Keratinocyte (primary cell): Measurements from ENCODE around the gene RAE1.

Source experiments
- CTCF ChIP-seq, 3 experiments: IDR thresholded peaks in 1 of 3; conservative IDR thresholded peaks in 1 of 3; optimal IDR thresholded peaks in 1 of 3; 2 replicates in 2 of 3; 3 replicates in 1 of 3; pipeline versions ENCODE3 to v1.5.1; 2011; ENCODE audit warnings: low read length in 3 of 3, mild to moderate bottlenecking in 3 of 3, moderate library complexity in 2 of 3, control low read depth in 1 of 3, inconsistent platforms in 1 of 3; ENCODE audit not compliant: insufficient read depth in 2 of 3; ENCODE audit errors: extremely low read depth in 1 of 3
- EZH2 ChIP-seq: IDR thresholded peaks from one replicate; pipeline ENCODE4 v1.6.1; 2012; ENCODE audit warnings: inconsistent platforms, mild to moderate bottlenecking, low read length, moderate library complexity

GRCh38 chr20:57387463-57387862 lies 36.4 kb downstream of the RAE1 start:
- TF ChIP-seq CTCF (optimal IDR thresholded peaks at IDR 0.05 in 1 of 3, IDR thresholded peaks at IDR 0.05 in 1 of 3, conservative IDR thresholded peaks at IDR 0.05 in 1 of 3; ENCODE audit: extremely low read depth in 1 of 3, insufficient read depth in 2 of 3, low read length in 3 of 3) = no peak
- TF ChIP-seq EZH2 = no peak
